HEK293 (cell line): ENCODE results near the gene RAB13.
A peak's percentile ranks its signal among the peaks of the same experiment; 100 is the strongest.

Experiments used
- CTCF ChIA-PET: fragments of 350-600 bp; formaldehyde crosslinking; extraction: SDS; loops from one replicate; lab custom pipeline; 2021; ENCODE audit warnings: antibody characterized with exemption; lab: Yijun Ruan, JAX
- POLR2A ChIA-PET: fragments of 300-600 bp; formaldehyde crosslinking; extraction: SDS; loops from one replicate; lab custom pipeline; 2020; ENCODE audit warnings: antibody characterized with exemption, inconsistent platforms; lab: Yijun Ruan, JAX
- H3K27ac ChIP-seq: fragments of 200-500 bp; sonication (Bioruptor generic); 2 replicates; pipeline ENCODE4 v1.5.1; 2014; ENCODE audit warnings: low read depth, low read length, control low read depth, inconsistent platforms; ENCODE audit errors: extremely low read depth
- H3K36me3 ChIP-seq, 2 experiments: fragments of 200-500 bp in 1 of 2; sonication (Bioruptor generic) in 1 of 2; 1 replicate in 1 of 2; 2 replicates in 1 of 2; pipeline ENCODE4 v1.5.1; 2014 to 2017; ENCODE audit warnings: inconsistent platforms in 2 of 2, low read length in 2 of 2; ENCODE audit not compliant: control insufficient read depth in 2 of 2, insufficient read depth in 1 of 2
- H3K4me1 ChIP-seq: fragments of 200-500 bp; sonication (Bioruptor generic); 2 replicates; pipeline ENCODE4 v1.5.1; 2014; ENCODE audit warnings: mild to moderate bottlenecking, low read length, inconsistent platforms; ENCODE audit not compliant: control insufficient read depth, insufficient read depth
- H3K4me3 ChIP-seq: 2 replicates; pipeline ENCODE4 v1.5.1; 2011; ENCODE audit warnings: low read depth, mild to moderate bottlenecking, control low read depth, low read length, moderate library complexity
- H3K9me3 ChIP-seq: fragments of 200-500 bp; sonication (Bioruptor generic); 2 replicates; pipeline ENCODE4 v1.5.1; 2014; ENCODE audit warnings: low read depth, low read length, inconsistent platforms; ENCODE audit not compliant: control insufficient read depth, insufficient read depth
- BCL11B ChIP-seq: fragments of 450-650 bp; formaldehyde crosslinking; IDR thresholded peaks from 2 replicates; pipeline ENCODE4 v1.5.1; 2016; ENCODE audit warnings: low read depth, missing biosample characterization, missing genetic modification characterization
- YY2 ChIP-seq: fragments of 450-650 bp; formaldehyde crosslinking; IDR thresholded peaks from 2 replicates; pipeline ENCODE4 v1.5.1; 2016; ENCODE audit warnings: missing biosample characterization, missing genetic modification characterization
- ZEB2 ChIP-seq: fragments of 450-650 bp; formaldehyde crosslinking; IDR thresholded peaks from 2 replicates; pipeline ENCODE4 v1.5.1; 2016; ENCODE audit warnings: missing biosample characterization, missing genetic modification characterization
- ZNF112 ChIP-seq: fragments of 450-650 bp; formaldehyde crosslinking; IDR thresholded peaks from 2 replicates; pipeline ENCODE4 v1.5.0; 2017; ENCODE audit warnings: missing biosample characterization, missing genetic modification characterization
- ZNF354C ChIP-seq: fragments of 450-650 bp; formaldehyde crosslinking; IDR thresholded peaks from 2 replicates; pipeline ENCODE4 v1.5.1; 2016; ENCODE audit warnings: missing biosample characterization, missing genetic modification characterization, low read depth, borderline replicate concordance
- ZNF391 ChIP-seq: fragments of 450-650 bp; formaldehyde crosslinking; IDR thresholded peaks from 2 replicates; pipeline ENCODE4 v1.5.1; 2016; ENCODE audit warnings: low read depth, missing biosample characterization, missing genetic modification characterization, borderline replicate concordance
- ZNF423 ChIP-seq: fragments of 450-650 bp; formaldehyde crosslinking; IDR thresholded peaks from 2 replicates; pipeline ENCODE4 v1.5.1; 2016; ENCODE audit warnings: missing biosample characterization, missing genetic modification characterization
- ZNF544 ChIP-seq: fragments of 450-650 bp; formaldehyde crosslinking; IDR thresholded peaks from 2 replicates; pipeline ENCODE4 v1.5.0; 2017; ENCODE audit warnings: missing biosample characterization, missing genetic modification characterization
- ZNF600 ChIP-seq: fragments of 450-650 bp; formaldehyde crosslinking; IDR thresholded peaks from 2 replicates; pipeline ENCODE4 v1.5.1; 2016; ENCODE audit warnings: missing biosample characterization, missing genetic modification characterization
- TF ChIP-seq, protein P1 (sequence below): fragments of 450-650 bp; formaldehyde crosslinking; IDR thresholded peaks from 2 replicates; pipeline ENCODE4 v1.5.1; 2017; ENCODE audit warnings: missing biosample characterization, missing genetic modification characterization
- TF ChIP-seq, protein P2 (sequence below): fragments of 450-650 bp; formaldehyde crosslinking; IDR thresholded peaks from 2 replicates; pipeline ENCODE4 v1.5.1; 2017; ENCODE audit warnings: missing biosample characterization, missing genetic modification characterization
- TF ChIP-seq, protein P3 (sequence below): fragments of 450-650 bp; formaldehyde crosslinking; IDR thresholded peaks from 2 replicates; pipeline ENCODE4 v1.5.1; 2016; ENCODE audit warnings: missing biosample characterization, missing genetic modification characterization
- TF ChIP-seq, protein P4 (sequence below): fragments of 450-650 bp; formaldehyde crosslinking; conservative IDR thresholded peaks from 2 replicates; pipeline ENCODE4 v1.5.1; 2016; ENCODE audit warnings: low read depth, missing biosample characterization, missing genetic modification characterization
- TF ChIP-seq, protein P5 (sequence below): fragments of 450-650 bp; formaldehyde crosslinking; IDR thresholded peaks from 2 replicates; pipeline ENCODE4 v1.5.1; 2016; ENCODE audit warnings: missing biosample characterization, missing genetic modification characterization, low read depth
- TF ChIP-seq, protein P6 (sequence below): fragments of 450-650 bp; formaldehyde crosslinking; IDR thresholded peaks from 2 replicates; pipeline ENCODE4 v1.5.1; 2016; ENCODE audit warnings: missing biosample characterization, missing genetic modification characterization
- TF ChIP-seq, protein P7 (sequence below): fragments of 450-650 bp; formaldehyde crosslinking; IDR thresholded peaks from 2 replicates; pipeline ENCODE4 v1.5.1; 2016; ENCODE audit warnings: missing biosample characterization, missing genetic modification characterization

The RAB13 gene

DNA sequence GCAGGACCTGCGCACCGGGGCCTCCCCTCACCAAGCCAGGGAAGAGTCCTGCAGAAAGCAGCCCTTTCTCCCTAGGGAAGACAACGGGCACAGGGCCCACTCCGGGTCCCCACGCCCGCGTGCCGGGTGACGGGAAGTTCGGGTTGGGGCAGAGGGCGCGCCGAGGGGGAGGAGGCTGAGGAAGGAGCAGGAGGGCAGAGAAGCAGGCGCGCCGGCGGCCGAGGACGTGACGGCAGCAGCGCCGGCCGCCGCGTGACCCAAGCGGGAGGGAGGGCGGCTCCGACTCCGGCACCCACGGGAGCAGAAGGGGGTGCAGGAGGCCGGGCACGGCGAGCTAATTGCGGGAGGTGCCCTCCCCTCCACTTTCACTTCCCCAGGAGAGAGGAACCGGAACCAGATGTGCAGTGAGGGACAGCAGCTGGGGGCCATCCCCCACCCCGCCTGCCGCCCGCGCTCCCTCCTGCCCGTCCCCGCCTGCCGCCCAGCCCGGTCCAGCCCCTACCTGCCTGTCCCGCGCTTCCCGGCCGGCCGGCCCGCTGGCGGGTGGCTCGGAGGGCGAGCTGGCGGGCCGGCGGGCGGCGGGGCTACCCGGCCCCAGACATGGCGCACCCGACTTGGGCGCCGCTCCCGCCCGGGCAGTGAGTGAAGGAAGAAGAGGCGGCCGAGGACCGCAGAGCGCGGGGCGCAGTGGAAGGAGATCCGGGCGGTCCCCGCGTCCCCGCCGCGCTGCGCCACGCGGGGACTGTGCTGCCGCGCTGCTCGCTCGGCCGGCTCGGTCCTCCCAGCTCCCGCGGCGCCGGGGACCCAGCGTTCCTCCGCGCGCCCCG is 40.1 kb downstream of the RAB13 start (continued):
- TF ChIP-seq, protein P1, sequence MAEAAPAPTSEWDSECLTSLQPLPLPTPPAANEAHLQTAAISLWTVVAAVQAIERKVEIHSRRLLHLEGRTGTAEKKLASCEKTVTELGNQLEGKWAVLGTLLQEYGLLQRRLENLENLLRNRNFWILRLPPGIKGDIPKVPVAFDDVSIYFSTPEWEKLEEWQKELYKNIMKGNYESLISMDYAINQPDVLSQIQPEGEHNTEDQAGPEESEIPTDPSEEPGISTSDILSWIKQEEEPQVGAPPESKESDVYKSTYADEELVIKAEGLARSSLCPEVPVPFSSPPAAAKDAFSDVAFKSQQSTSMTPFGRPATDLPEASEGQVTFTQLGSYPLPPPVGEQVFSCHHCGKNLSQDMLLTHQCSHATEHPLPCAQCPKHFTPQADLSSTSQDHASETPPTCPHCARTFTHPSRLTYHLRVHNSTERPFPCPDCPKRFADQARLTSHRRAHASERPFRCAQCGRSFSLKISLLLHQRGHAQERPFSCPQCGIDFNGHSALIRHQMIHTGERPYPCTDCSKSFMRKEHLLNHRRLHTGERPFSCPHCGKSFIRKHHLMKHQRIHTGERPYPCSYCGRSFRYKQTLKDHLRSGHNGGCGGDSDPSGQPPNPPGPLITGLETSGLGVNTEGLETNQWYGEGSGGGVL (tag by site-specific recombination), result peak; percentile 69
- TF ChIP-seq, all 188 proteins: peak for 45

DNA sequence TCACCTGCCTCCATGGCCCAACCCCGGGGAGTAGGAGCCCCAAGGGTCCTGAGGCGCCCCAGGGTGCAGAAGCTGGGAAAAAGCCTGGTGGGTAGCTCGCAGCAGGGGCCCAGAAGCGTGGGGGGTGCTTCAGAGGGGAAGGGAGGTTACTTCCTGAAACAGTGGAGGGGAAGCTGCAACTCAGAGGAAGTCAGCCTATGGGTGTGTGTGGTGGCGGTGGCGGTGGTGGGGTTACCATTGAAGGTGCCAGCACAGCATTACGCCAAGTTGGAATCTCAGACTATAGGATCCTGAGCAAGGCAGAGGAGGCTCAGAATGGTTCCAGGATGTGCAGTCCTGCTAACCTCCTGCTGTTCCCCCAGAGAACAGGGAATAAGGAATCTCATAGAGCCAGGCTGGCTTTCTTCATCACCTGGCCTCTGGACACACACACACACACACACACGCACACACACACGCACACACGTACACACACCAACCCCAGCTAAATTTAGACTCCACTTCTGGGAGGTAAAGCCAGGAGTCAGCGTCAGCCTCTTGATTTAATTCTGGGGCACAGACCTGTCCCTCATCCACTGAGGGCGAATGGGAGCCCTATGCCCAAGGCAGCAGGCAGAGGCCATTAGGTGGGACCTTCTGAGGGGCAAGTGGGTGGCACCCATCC is 40.9 kb downstream of the RAB13 start:
- Histone ChIP-seq H3K36me3 (peaks cover 0 to 67% of the 10 kb centered on the region in 2 experiments; a peak in 2 of 3 replicates), H3K4me1 (no peaks in the 10 kb centered on the region), H3K9me3 (no peaks in the 10 kb centered on the region), H3K4me3 (peak overlapping the region; percentile 74), H3K27ac (peak overlapping the region; percentile 91)
- CTCF ChIA-PET, result interaction anchor here (0.6 to 2.5 kb wide), 14 partner anchors 11 to 601 kb away, joined by 3 to 10 read pairs (median 4); partner anchors contain the start of genes JTB and RAB13
- POLR2A ChIA-PET, result interaction anchor here (0.6 to 4.3 kb wide), 8 partner anchors 13 to 169 kb away, joined by 4 to 36 read pairs (median 18); partner anchors contain the start of genes CREB3L4, CRTC2, GATAD2B and JTB
- TF ChIP-seq, protein P2, sequence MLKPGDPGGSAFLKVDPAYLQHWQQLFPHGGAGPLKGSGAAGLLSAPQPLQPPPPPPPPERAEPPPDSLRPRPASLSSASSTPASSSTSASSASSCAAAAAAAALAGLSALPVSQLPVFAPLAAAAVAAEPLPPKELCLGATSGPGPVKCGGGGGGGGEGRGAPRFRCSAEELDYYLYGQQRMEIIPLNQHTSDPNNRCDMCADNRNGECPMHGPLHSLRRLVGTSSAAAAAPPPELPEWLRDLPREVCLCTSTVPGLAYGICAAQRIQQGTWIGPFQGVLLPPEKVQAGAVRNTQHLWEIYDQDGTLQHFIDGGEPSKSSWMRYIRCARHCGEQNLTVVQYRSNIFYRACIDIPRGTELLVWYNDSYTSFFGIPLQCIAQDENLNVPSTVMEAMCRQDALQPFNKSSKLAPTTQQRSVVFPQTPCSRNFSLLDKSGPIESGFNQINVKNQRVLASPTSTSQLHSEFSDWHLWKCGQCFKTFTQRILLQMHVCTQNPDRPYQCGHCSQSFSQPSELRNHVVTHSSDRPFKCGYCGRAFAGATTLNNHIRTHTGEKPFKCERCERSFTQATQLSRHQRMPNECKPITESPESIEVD (tag by site-specific recombination), result no peak
- TF ChIP-seq ZNF544 (tag by site-specific recombination), result no peak
- TF ChIP-seq, protein P3, sequence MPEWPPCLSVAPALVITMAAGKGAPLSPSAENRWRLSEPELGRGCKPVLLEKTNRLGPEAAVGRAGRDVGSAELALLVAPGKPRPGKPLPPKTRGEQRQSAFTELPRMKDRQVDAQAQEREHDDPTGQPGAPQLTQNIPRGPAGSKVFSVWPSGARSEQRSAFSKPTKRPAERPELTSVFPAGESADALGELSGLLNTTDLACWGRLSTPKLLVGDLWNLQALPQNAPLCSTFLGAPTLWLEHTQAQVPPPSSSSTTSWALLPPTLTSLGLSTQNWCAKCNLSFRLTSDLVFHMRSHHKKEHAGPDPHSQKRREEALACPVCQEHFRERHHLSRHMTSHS, result no peak
- TF ChIP-seq BCL11B (tag by site-specific recombination), result 0 out of 2 replicates have a peak, but pooled peaks have one; percentile 28
- no peak for TF ChIP-seq ZEB2 (tag by site-specific recombination)
- no peak for TF ChIP-seq ZNF354C (tag by site-specific recombination)
- TF ChIP-seq, protein P4, sequence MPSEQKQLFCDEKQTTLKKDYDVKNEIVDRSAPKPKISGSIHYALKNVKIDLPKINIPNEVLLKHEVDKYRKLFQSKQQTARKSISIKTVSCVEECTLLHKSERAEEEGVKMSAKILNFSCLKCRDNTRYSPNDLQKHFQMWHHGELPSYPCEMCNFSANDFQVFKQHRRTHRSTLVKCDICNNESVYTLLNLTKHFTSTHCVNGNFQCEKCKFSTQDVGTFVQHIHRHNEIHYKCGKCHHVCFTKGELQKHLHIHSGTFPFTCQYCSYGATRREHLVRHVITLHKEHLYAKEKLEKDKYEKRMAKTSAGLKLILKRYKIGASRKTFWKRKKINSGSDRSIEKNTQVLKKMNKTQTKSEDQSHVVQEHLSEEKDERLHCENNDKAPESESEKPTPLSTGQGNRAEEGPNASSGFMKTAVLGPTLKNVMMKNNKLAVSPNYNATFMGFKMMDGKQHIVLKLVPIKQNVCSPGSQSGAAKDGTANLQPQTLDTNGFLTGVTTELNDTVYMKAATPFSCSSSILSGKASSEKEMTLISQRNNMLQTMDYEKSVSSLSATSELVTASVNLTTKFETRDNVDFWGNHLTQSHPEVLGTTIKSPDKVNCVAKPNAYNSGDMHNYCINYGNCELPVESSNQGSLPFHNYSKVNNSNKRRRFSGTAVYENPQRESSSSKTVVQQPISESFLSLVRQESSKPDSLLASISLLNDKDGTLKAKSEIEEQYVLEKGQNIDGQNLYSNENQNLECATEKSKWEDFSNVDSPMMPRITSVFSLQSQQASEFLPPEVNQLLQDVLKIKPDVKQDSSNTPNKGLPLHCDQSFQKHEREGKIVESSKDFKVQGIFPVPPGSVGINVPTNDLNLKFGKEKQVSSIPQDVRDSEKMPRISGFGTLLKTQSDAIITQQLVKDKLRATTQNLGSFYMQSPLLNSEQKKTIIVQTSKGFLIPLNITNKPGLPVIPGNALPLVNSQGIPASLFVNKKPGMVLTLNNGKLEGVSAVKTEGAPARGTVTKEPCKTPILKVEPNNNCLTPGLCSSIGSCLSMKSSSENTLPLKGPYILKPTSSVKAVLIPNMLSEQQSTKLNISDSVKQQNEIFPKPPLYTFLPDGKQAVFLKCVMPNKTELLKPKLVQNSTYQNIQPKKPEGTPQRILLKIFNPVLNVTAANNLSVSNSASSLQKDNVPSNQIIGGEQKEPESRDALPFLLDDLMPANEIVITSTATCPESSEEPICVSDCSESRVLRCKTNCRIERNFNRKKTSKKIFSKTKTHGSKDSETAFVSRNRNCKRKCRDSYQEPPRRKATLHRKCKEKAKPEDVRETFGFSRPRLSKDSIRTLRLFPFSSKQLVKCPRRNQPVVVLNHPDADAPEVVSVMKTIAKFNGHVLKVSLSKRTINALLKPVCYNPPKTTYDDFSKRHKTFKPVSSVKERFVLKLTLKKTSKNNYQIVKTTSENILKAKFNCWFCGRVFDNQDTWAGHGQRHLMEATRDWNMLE (tag by site-specific recombination), result no peak
- peak; percentile 53 for TF ChIP-seq ZNF600 (tag by site-specific recombination)
- TF ChIP-seq, protein P5, sequence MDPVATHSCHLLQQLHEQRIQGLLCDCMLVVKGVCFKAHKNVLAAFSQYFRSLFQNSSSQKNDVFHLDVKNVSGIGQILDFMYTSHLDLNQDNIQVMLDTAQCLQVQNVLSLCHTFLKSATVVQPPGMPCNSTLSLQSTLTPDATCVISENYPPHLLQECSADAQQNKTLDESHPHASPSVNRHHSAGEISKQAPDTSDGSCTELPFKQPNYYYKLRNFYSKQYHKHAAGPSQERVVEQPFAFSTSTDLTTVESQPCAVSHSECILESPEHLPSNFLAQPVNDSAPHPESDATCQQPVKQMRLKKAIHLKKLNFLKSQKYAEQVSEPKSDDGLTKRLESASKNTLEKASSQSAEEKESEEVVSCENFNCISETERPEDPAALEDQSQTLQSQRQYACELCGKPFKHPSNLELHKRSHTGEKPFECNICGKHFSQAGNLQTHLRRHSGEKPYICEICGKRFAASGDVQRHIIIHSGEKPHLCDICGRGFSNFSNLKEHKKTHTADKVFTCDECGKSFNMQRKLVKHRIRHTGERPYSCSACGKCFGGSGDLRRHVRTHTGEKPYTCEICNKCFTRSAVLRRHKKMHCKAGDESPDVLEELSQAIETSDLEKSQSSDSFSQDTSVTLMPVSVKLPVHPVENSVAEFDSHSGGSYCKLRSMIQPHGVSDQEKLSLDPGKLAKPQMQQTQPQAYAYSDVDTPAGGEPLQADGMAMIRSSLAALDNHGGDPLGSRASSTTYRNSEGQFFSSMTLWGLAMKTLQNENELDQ (tag by site-specific recombination), result no peak
- 0 out of 2 replicates have a peak, but pooled peaks have one; percentile 78 for TF ChIP-seq ZNF391 (tag by site-specific recombination)
- peak; percentile 57; the same call in 1 of the 2 replicates for TF ChIP-seq ZNF423
- no peak for TF ChIP-seq ZNF112 (tag by site-specific recombination)
- TF ChIP-seq, protein P6, sequence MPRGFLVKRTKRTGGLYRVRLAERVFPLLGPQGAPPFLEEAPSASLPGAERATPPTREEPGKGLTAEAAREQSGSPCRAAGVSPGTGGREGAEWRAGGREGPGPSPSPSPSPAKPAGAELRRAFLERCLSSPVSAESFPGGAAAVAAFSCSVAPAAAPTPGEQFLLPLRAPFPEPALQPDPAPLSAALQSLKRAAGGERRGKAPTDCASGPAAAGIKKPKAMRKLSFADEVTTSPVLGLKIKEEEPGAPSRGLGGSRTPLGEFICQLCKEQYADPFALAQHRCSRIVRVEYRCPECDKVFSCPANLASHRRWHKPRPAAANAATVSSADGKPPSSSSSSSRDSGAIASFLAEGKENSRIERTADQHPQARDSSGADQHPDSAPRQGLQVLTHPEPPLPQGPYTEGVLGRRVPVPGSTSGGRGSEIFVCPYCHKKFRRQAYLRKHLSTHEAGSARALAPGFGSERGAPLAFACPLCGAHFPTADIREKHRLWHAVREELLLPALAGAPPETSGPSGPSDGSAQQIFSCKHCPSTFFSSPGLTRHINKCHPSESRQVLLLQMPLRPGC (tag by site-specific recombination), result 0 out of 2 replicates have a peak, but pooled peaks have one; percentile 10
- TF ChIP-seq, protein P7, sequence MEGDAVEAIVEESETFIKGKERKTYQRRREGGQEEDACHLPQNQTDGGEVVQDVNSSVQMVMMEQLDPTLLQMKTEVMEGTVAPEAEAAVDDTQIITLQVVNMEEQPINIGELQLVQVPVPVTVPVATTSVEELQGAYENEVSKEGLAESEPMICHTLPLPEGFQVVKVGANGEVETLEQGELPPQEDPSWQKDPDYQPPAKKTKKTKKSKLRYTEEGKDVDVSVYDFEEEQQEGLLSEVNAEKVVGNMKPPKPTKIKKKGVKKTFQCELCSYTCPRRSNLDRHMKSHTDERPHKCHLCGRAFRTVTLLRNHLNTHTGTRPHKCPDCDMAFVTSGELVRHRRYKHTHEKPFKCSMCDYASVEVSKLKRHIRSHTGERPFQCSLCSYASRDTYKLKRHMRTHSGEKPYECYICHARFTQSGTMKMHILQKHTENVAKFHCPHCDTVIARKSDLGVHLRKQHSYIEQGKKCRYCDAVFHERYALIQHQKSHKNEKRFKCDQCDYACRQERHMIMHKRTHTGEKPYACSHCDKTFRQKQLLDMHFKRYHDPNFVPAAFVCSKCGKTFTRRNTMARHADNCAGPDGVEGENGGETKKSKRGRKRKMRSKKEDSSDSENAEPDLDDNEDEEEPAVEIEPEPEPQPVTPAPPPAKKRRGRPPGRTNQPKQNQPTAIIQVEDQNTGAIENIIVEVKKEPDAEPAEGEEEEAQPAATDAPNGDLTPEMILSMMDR (tag by site-specific recombination), result no peak
- TF ChIP-seq YY2, result 0 out of 2 replicates have a peak, but pooled peaks have one; percentile 11
